ENCODE measurements around the gene USH2A. TPM values are rescaled to one million over a fixed set of nuclear protein-coding genes. Genes with fewer than 3 reads are reported as not detected.

Gene USH2A
- total and polyA plus RNA-seq, 3 donors from 2014 or later: 1.6 to 2.5 (median 1.8) TPM

- 84 to 93% methylated on average over 2 of the region's 2 CpGs for WGBS, 2 donors
These were observed 841.4 kb downstream of the USH2A start for GRCh38 chr1:215581896-215582295.

More at GRCh38 chr1:215581896-215582295, 841.4 kb downstream of the USH2A start:
- no peaks in the 10 kb centered on the region for H3K4me1 ChIP-seq
- intact Hi-C loops (cut with DNase I; ENCODE audit: low total_unique reads): no loop called here
- H3K27ac ChIP-seq: no peak overlapping the region
- H3K9me3 ChIP-seq: no peaks in the 10 kb centered on the region
- no peak for TF ChIP-seq CTCF (IDR thresholded peaks at IDR 0.05)
- TF ChIP-seq POLR2A (IDR thresholded peaks at IDR 0.05): no peak
- no peaks in the 10 kb centered on the region for H3K36me3 ChIP-seq (ENCODE audit: low read depth, missing control alignments)
- no peaks in the 10 kb centered on the region for H3K27me3 ChIP-seq
- DNase-seq: no peak
- H3K4me3 ChIP-seq: no peak overlapping the region

Small RNA genes within 50 kb of the gene (small RNA-seq; reads per million reads assigned to genes)
- gene MRPS18BP1: 0 reads per million in 2 donors
- 0.18 to 0.19 reads per million in 2 donors for gene RF00108

Measured in testis (tissue), 3 donors.